ENCODE measurements around the gene EI24. TPM values are rescaled to one million over a fixed set of nuclear protein-coding genes. Genes with fewer than 3 reads are reported as not detected.
A peak's percentile ranks its signal among the peaks of the same experiment; 100 is the strongest.

EI24 gene
- total and polyA plus RNA-seq, 2 donors (not counting 1 experiment from before 2014, with no cell fraction given), result 12.9 to 21.9 TPM

- Histone ChIP-seq H2AFZ (ENCODE audit: insufficient read depth, low read depth, low read length, poor library complexity, severe bottlenecking) (peak overlapping the region; percentile 84), H3K9ac (ENCODE audit: low read length) (peak overlapping the region; percentile 90), H3K4me3 (ENCODE audit: control extremely low read depth in 1 of 5, extremely low read depth in 1 of 5, insufficient read depth in 1 of 5, low read depth in 2 of 5, low read length in 4 of 5) (peak overlapping the region; percentile 81 to 96 (median 94)), H3K79me2 (ENCODE audit: control insufficient read depth, insufficient read depth, low read length) (no peaks in the 10 kb centered on the region), H4K20me1 (ENCODE audit: control insufficient read depth, insufficient read depth, low read length, poor library complexity, severe bottlenecking) (no peaks in the 10 kb centered on the region), H3K4me1 (ENCODE audit: control insufficient read depth in 2 of 2, insufficient read depth in 2 of 2, low read length in 2 of 2) (peaks cover 11 to 18% of the 10 kb centered on the region in 2 donors), H3K4me2 (replicated peaks; ENCODE audit: low read depth, low read length, poor library complexity, severe bottlenecking) (peak overlapping the region; percentile 85), H3K27ac (ENCODE audit: low read length in 2 of 2) (peak overlapping the region; percentile 97 to 98), H3K9me3 (ENCODE audit: control extremely low read depth in 1 of 3, control insufficient read depth in 2 of 3, insufficient read depth in 1 of 3, low read length in 2 of 3) (no peaks in the 10 kb centered on the region), H3K27me3 (replicated peaks in 1 of 4; ENCODE audit: control extremely low read depth in 1 of 4, control insufficient read depth in 3 of 4, insufficient read depth in 4 of 4, low read length in 3 of 4) (no peaks in the 10 kb centered on the region), H3K36me3 (replicated peaks in 1 of 2; ENCODE audit: control extremely low read depth in 1 of 2, control insufficient read depth in 1 of 2, extremely low read depth in 1 of 2, insufficient read depth in 2 of 2, low read length in 1 of 2) (peaks cover 0 to 14% of the 10 kb centered on the region in 2 experiments)
- peak overlapping the region; percentile 98 for H3K27ac Mint-ChIP-seq
- no peaks in the 10 kb centered on the region for H3K27me3 Mint-ChIP-seq
- TF ChIP-seq EZH2 (IDR thresholded peaks at IDR 0.05; ENCODE audit: borderline replicate concordance, insufficient read depth, low read depth, low read length, poor library complexity, severe bottlenecking), result no peak
- TF ChIP-seq CTCF (IDR thresholded peaks at IDR 0.05), result no peak
- no peaks in the 10 kb centered on the region for H3K9me3 Mint-ChIP-seq (ENCODE audit: insufficient read depth)
- H3K4me3 Mint-ChIP-seq, result peak overlapping the region; percentile 95
- intact Hi-C loops (cut with micrococcal nuclease), result loop anchor here (1.0 kb wide), 6 partner anchors 33 to 586 kb away; partner anchors contain the start of genes EI24, FAM118B, HYLS1 and PUS3
- peaks cover 14% of the 10 kb centered on the region for H3K4me1 Mint-ChIP-seq
- WGBS (ENCODE audit: insufficient coverage), result 2% methylated on average over 20 of the region's 20 CpGs
- no peak for ATAC-seq (ENCODE audit: low read depth)
- DNase-seq, result no peak
- ChIA-PET CTCF (interaction anchor here (0.7 to 1.7 kb wide), 4 partner anchors 8 to 270 kb away, joined by 3 to 5 read pairs (median 4); partner anchors contain the start of gene EI24), POLR2A (interaction anchor here (1.2 to 1.5 kb wide), 2 partner anchors 33 to 263 kb away, joined by 5 to 6 read pairs; partner anchors contain the start of genes HYLS1 and STT3A)
Observed at GRCh38 chr11:125625225-125625629, 56.0 kb downstream of the EI24 start.

GRCh38 chr11:125625630-125626287, 56.5 kb downstream of the EI24 start:
- POLR2A ChIA-PET, result interaction anchor here (1.2 to 1.5 kb wide), 2 partner anchors 33 to 262 kb away, joined by 5 to 6 read pairs; partner anchors contain the start of genes HYLS1 and STT3A
- intact Hi-C loops (cut with micrococcal nuclease), result loop anchor here (1.0 kb wide), 6 partner anchors 33 to 586 kb away; partner anchors contain the start of genes EI24, FAM118B, HYLS1 and PUS3
- H3K27me3 Mint-ChIP-seq, result no peaks in the 10 kb centered on the region
- H3K4me3 ChIP-seq (ENCODE audit: control extremely low read depth in 1 of 5, extremely low read depth in 1 of 5, insufficient read depth in 1 of 5, low read depth in 2 of 5, low read length in 4 of 5), result peak overlapping the region; percentile 81 to 96 (median 94)
- CTCF ChIA-PET, result interaction anchor here (0.7 to 1.7 kb wide), 5 partner anchors 8 to 270 kb away, joined by 3 to 5 read pairs (median 4); partner anchors contain the start of gene EI24
- no peaks in the 10 kb centered on the region for H3K27me3 ChIP-seq (replicated peaks in 1 of 4; ENCODE audit: control extremely low read depth in 1 of 4, control insufficient read depth in 3 of 4, insufficient read depth in 4 of 4, low read length in 3 of 4)
- DNase-seq, result peak; percentile 90
- H3K4me1 Mint-ChIP-seq, result peaks cover 14% of the 10 kb centered on the region
- peak overlapping the region; percentile 84 for H2AFZ ChIP-seq (ENCODE audit: insufficient read depth, low read depth, low read length, poor library complexity, severe bottlenecking)
- peak overlapping the region; percentile 85 for H3K4me2 ChIP-seq (replicated peaks; ENCODE audit: low read depth, low read length, poor library complexity, severe bottlenecking)
- under 1% methylated on average over 48 of the region's 51 CpGs for WGBS (ENCODE audit: insufficient coverage)
- H3K27ac ChIP-seq (ENCODE audit: low read length in 2 of 2), result peak overlapping the region; percentile 97 to 98
- H3K36me3 ChIP-seq (replicated peaks in 1 of 2; ENCODE audit: control extremely low read depth in 1 of 2, control insufficient read depth in 1 of 2, extremely low read depth in 1 of 2, insufficient read depth in 2 of 2, low read length in 1 of 2), result peaks cover 0 to 9% of the 10 kb centered on the region in 2 experiments
- no peaks in the 10 kb centered on the region for H3K9me3 ChIP-seq (ENCODE audit: control extremely low read depth in 1 of 3, control insufficient read depth in 2 of 3, insufficient read depth in 1 of 3, low read length in 2 of 3)
- H3K79me2 ChIP-seq (ENCODE audit: control insufficient read depth, insufficient read depth, low read length), result no peaks in the 10 kb centered on the region
- H3K9ac ChIP-seq (ENCODE audit: low read length), result peak overlapping the region; percentile 90
- no peaks in the 10 kb centered on the region for H3K9me3 Mint-ChIP-seq (ENCODE audit: insufficient read depth)
- no peaks in the 10 kb centered on the region for H4K20me1 ChIP-seq (ENCODE audit: control insufficient read depth, insufficient read depth, low read length, poor library complexity, severe bottlenecking)
- peak; percentile 90 for ATAC-seq (ENCODE audit: low read depth)
- H3K4me1 ChIP-seq (ENCODE audit: control insufficient read depth in 2 of 2, insufficient read depth in 2 of 2, low read length in 2 of 2), result peaks cover 11 to 18% of the 10 kb centered on the region in 2 donors
- peak overlapping the region; percentile 98 for H3K27ac Mint-ChIP-seq
- no peak for TF ChIP-seq EZH2 (IDR thresholded peaks at IDR 0.05; ENCODE audit: borderline replicate concordance, insufficient read depth, low read depth, low read length, poor library complexity, severe bottlenecking)
- no peak for TF ChIP-seq CTCF (IDR thresholded peaks at IDR 0.05)
- peak overlapping the region; percentile 95 for H3K4me3 Mint-ChIP-seq
